GM18907 (cell line): Measurements from ENCODE around the gene ELP1.

ENCODE experiments used
- ATAC-seq: cut with Tn5 transposase; IDR thresholded peaks from one replicate; pipeline ENCODE4 v1.9.1; 2021; ENCODE audit warnings: mild to moderate bottlenecking, moderate library complexity; ENCODE audit not compliant: unreplicated experiment

The ELP1 gene

GRCh38 chr9:108885643-108886348 is 48.1 kb downstream of the ELP1 start:
- peak; percentile 99 for ATAC-seq

GRCh38 chr9:108884701-108885100 is 49.2 kb downstream of the ELP1 start:
- no peak for ATAC-seq

GRCh38 chr9:108883085-108883484 is 50.8 kb downstream of the ELP1 start:
- ATAC-seq, result no peak

GRCh38 chr9:108882052-108882888 is 51.7 kb downstream of the ELP1 start:
- no peak for ATAC-seq

- no peak for ATAC-seq
These were observed 53.1 kb downstream of the ELP1 start for GRCh38 chr9:108880738-108881316.

GRCh38 chr9:108877524-108877923 is 56.4 kb downstream of the ELP1 start:
- no peak for ATAC-seq

- ATAC-seq, result no peak
These were observed 57.5 kb downstream of the ELP1 start for GRCh38 chr9:108876425-108876824.

- ATAC-seq, result no peak
These were observed 59.7 kb downstream of the ELP1 start for GRCh38 chr9:108874058-108874788.

- no peak for ATAC-seq
These were observed 64.7 kb downstream of the ELP1 start for GRCh38 chr9:108869092-108869725.

GRCh38 chr9:108867829-108868228 is 66.1 kb downstream of the ELP1 start:
- no peak for ATAC-seq

GRCh38 chr9:108867116-108867515 is 66.8 kb downstream of the ELP1 start:
- ATAC-seq, result no peak

- no peak for ATAC-seq
These were observed 67.9 kb downstream of the ELP1 start for GRCh38 chr9:108866001-108866420.

GRCh38 chr9:108865037-108865436 is 68.9 kb downstream of the ELP1 start:
- ATAC-seq, result no peak

- ATAC-seq, result no peak
These were observed 69.5 kb downstream of the ELP1 start for GRCh38 chr9:108864446-108864845.

- ATAC-seq, result no peak
These were observed 70.0 kb downstream of the ELP1 start for GRCh38 chr9:108863891-108864290.

- ATAC-seq, result no peak
These were observed 71.9 kb downstream of the ELP1 start, which contains the start of gene ACTL7A for GRCh38 chr9:108861997-108862396. Gene ACTL7A (plus strand): TSS chr9:108862266. CDS start chr9:108862323, 57 bp downstream.

- ATAC-seq, result no peak
These were observed 72.5 kb downstream of the ELP1 start for GRCh38 chr9:108861464-108861863.

- ATAC-seq, result no peak
These were observed 73.2 kb downstream of the ELP1 start for GRCh38 chr9:108860764-108861163.

GRCh38 chr9:108860354-108860753 is 73.6 kb downstream of the ELP1 start:
- ATAC-seq, result no peak

GRCh38 chr9:108859459-108860114 is 74.3 kb downstream of the ELP1 start:
- peak; percentile 74 for ATAC-seq
